HG03521 (cell line): Measurements from ENCODE around the gene SLC66A2.

Source experiments
- ATAC-seq: cut with Tn5 transposase; IDR thresholded peaks from one replicate; pipeline ENCODE4 v1.9.1; 2021; ENCODE audit warnings: mild to moderate bottlenecking, moderate library complexity; ENCODE audit not compliant: unreplicated experiment

SLC66A2 gene

GRCh38 chr18:79938196-79938595, 13.3 kb downstream of the SLC66A2 start:
- ATAC-seq, result no peak

GRCh38 chr18:79937103-79937860, 14.2 kb downstream of the SLC66A2 start:
- ATAC-seq, result no peak

GRCh38 chr18:79936641-79937040, 14.8 kb downstream of the SLC66A2 start:
- ATAC-seq, result no peak

- no peak for ATAC-seq
Observed at GRCh38 chr18:79935925-79936324, 15.5 kb downstream of the SLC66A2 start.

- no peak for ATAC-seq
Observed at GRCh38 chr18:79935499-79935898, 16.0 kb downstream of the SLC66A2 start.

GRCh38 chr18:79935098-79935480, 16.4 kb downstream of the SLC66A2 start:
- ATAC-seq, result no peak

- no peak for ATAC-seq
Observed at GRCh38 chr18:79934311-79935097, 16.9 kb downstream of the SLC66A2 start.

- ATAC-seq, result no peak
Observed at GRCh38 chr18:79933765-79934164, 17.7 kb downstream of the SLC66A2 start.

GRCh38 chr18:79932907-79933306, 18.5 kb downstream of the SLC66A2 start:
- no peak for ATAC-seq

- no peak for ATAC-seq
Observed at GRCh38 chr18:79931475-79931874, 20.0 kb downstream of the SLC66A2 start.

GRCh38 chr18:79930020-79930642, 21.3 kb downstream of the SLC66A2 start:
- ATAC-seq, result no peak

- ATAC-seq, result no peak
Observed at GRCh38 chr18:79928563-79928960, 22.9 kb downstream of the SLC66A2 start.

- no peak for ATAC-seq
Observed at GRCh38 chr18:79927607-79928562, 23.6 kb downstream of the SLC66A2 start.

GRCh38 chr18:79926715-79927606, 24.5 kb downstream of the SLC66A2 start:
- no peak for ATAC-seq

- no peak for ATAC-seq
Observed at GRCh38 chr18:79926306-79926705, 25.1 kb downstream of the SLC66A2 start.

GRCh38 chr18:79924814-79925731, 26.4 kb downstream of the SLC66A2 start:
- no peak for ATAC-seq

GRCh38 chr18:79923896-79924585, 27.4 kb downstream of the SLC66A2 start:
- ATAC-seq, result no peak

GRCh38 chr18:79922971-79923411, 28.5 kb downstream of the SLC66A2 start:
- no peak for ATAC-seq
